Measurements from ENCODE around the gene GINS3. TPM values are rescaled to one million over a fixed set of nuclear protein-coding genes. Genes with fewer than 3 reads are reported as not detected.

The GINS3 gene
- polyA plus RNA-seq, 3 donors, result 9.8 to 12.6 (median 12.4) TPM

DNA sequence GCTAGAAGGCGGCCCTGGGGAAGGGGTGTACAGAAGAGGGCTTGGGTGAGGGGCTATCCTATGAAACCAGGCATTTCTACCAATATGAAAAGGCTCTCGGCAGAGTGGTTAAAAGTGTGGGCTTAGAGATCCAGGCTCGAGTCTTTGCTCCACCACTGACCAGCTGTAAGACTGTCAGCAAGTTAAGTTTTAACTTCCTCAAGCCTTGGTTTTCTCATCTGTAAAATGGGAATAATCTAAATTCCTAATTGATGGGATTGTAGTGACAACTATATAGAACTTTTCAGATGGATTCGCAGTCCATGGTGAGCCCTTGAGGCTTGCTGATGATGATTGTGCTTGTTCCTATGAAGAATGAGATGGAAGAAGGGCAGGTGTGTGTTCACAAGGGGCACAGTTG lies 57.0 kb downstream of the GINS3 start:
- DNase-seq (ENCODE audit: extremely low read depth in 1 of 11, low read depth in 9 of 11, low spot score in 4 of 11), result no peak

DNA sequence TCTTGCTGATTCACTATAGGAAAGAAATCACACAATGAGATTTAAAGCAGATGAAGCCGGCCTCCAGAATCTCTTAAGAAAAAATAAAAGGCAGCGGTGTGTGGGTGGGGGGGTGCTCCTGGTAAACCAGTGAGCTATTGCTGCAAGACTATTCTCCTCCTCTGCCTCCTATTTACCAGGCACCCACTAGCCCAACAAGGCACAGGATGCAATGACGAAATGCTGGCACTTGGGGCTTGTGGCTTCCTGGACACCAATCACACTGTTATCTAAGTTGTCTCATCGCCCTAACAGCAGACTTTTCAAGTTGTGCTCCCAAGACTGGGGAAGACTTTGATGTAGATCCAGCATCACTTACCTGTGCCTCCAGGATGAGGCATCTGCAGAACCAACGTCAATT lies 57.5 kb downstream of the GINS3 start:
- no peak for DNase-seq (ENCODE audit: extremely low read depth in 1 of 11, low read depth in 9 of 11, low spot score in 4 of 11)

DNA sequence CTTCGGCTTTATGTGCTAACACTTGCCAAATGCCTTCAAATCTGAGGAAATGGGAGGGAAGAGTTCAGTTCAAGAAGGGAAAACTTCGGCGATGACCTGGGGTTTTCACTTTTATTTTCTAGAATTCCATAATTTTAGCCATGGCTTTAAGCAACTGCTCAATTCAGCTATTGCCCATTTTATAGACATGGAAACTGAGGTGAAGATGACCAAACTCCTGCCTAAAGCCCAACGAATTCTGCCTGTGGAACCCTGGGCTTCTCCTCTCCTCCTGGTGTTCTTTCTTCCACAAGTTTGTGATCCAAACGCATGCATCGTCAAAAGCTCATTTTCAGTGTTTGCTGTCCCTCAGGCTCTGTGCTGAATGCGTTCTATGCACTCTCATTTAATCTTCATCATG lies 58.3 kb downstream of the GINS3 start:
- DNase-seq (ENCODE audit: extremely low read depth in 1 of 11, low read depth in 9 of 11, low spot score in 4 of 11), result no peak

DNA sequence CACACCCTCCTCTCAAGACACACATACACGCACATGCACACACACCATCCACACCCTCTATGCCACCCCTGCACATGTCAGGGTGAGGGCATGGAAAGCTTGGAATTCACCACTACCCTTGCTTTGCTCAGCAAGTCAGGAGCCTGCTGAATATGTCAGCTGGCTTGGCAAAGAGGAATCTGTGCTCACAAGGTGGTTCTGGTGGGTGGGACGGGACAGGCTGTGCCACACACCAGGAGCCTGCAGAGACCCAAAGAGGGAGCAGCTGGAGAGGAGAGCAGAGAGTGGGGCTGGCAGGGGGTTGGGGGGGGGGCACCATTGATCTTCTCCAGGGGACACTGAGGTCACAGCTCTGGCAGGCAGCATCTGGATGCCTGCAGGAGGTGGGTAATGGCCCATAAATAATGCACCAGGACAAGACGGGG lies 59.0 kb downstream of the GINS3 start:
- DNase-seq (ENCODE audit: extremely low read depth in 1 of 11, low read depth in 9 of 11, low spot score in 4 of 11), result no peak

DNA sequence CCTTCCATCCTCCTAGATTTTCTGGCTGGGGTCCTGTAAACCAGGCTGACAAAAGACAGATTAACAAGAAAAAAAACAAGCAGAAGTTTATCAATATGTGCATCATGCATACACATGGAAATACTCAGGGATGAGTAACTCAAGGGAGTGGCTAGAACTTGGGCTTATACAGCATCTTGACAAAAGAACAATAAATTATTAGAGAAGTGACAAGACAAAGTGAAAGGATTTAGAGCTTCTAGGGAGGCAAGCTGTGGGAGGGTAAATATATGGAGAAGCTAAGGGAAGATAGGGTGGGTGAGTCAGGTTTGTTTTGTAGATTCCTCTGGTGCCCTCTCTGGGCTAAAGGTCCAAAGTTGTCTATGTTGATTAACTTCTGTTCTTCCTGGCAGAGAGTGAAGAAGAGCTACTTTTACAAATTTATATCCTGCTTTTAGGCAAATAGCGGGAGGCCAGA lies 59.7 kb downstream of the GINS3 start:
- DNase-seq (ENCODE audit: extremely low read depth in 1 of 11, low read depth in 9 of 11, low spot score in 4 of 11), result no peak

DNA sequence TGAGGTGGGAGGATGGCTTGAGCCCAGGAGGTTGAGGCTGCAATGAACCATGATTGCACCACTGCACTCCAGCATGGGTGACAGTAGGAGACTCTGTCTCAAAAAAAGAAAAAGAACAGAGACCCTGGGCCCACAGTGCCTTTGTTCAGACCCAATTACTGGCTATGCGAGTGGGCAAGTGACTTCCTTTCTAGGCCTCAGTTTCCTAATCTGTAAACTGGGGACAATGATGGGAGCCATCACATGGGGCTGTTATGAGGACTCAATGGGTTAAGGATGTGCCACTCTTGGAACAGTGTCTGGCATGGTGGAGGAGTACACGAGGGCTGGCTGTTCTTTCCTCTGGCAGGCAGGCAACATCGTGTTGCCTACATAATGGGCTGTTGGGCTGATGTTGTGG lies 60.4 kb downstream of the GINS3 start:
- no peak for DNase-seq (ENCODE audit: extremely low read depth in 1 of 11, low read depth in 9 of 11, low spot score in 4 of 11)

DNA sequence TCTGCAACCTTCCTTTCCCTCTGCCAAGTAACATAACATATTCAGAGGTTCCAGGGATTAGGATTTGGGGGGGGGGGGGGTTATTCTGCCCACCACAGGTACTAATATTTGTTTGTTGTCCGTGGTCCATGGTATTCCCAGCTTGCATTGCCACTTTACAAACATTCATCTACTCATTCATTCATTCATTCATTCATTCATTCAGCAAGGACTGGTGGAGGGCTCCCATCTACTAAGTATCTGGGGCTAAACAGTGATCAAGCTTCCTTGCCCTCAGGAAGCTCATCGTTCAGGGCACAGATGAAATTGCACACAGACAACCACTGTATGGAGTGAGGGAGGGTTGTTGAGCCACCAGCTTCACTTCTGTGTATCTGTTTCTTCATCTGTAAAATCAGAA lies 61.9 kb downstream of the GINS3 start:
- no peak for DNase-seq (ENCODE audit: extremely low read depth in 1 of 11, low read depth in 9 of 11, low spot score in 4 of 11)

DNA sequence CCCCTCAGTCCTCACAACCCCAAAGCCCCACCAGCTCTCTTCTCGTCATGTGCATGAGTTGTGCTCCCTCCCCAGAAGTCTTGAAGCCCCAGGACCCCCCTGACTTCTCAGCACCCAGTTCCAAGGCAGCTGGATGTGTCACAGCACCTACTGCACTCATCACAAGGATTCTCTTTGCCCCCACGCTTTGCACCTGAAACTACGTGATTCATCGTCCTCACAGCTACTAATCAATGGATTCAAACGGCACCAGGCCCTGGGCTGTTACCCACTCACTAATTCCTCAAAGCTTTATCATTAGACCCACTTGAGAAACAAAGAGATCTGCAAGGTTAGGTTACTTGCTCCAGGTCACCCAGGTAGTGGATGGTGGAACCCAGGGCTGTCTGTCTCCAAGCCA lies 62.6 kb downstream of the GINS3 start:
- DNase-seq (ENCODE audit: extremely low read depth in 1 of 11, low read depth in 9 of 11, low spot score in 4 of 11), result no peak

Other genes with a start within 250 kb of the GINS3 start
- 10 to 100 TPM; 63.1 to 77.8 (median 68.2) TPM for gene CSNK2A2, start 194.4 kb upstream of the GINS3 start, polyA plus RNA-seq (ENCODE audit: insufficient read length in 3 of 3)
- gene PRSS54, start 97.4 kb upstream of the GINS3 start, polyA plus RNA-seq (ENCODE audit: insufficient read length in 3 of 3), result not detected
- 10 to 100 TPM in 1 of 3 donors, 1 to 10 TPM in 2; 7.9 to 10.1 (median 8.5) TPM for gene NDRG4, start 107.7 kb downstream of the GINS3 start, polyA plus RNA-seq (ENCODE audit: insufficient read length in 3 of 3)
- 10 to 100 TPM; 29.4 to 42.8 (median 31.4) TPM for gene SETD6, start 123.0 kb downstream of the GINS3 start, polyA plus RNA-seq (ENCODE audit: insufficient read length in 3 of 3)
- 100 to 1,000 TPM; 187 to 204 (median 194) TPM for gene CNOT1, start 237.4 kb downstream of the GINS3 start, polyA plus RNA-seq (ENCODE audit: insufficient read length in 3 of 3)

All from renal cortex interstitium (tissue), 11 donors.